GM06990 (cell line): ENCODE results near the gene ADARB2.

ENCODE experiments used
- DNase-seq: peaks from one replicate; pipeline ENCODE4 v3.0.0-alpha.2; 2011; ENCODE audit not compliant: insufficient read length; ENCODE audit errors: extremely low read depth
- H3K27me3 ChIP-seq: replicated peaks from 2 replicates; pipeline ENCODE4 v1.6.0; 2011; ENCODE audit warnings: low read length; ENCODE audit not compliant: control insufficient read depth, insufficient read depth
- H3K36me3 ChIP-seq: 2 replicates; pipeline ENCODE4 v1.5.1; 2011; ENCODE audit warnings: low read length; ENCODE audit not compliant: control insufficient read depth, insufficient read depth
- H3K4me3 ChIP-seq: replicated peaks from 2 replicates; pipeline ENCODE4 v1.5.1; 2011; ENCODE audit warnings: low read depth, mild to moderate bottlenecking, control low read depth, low read length
- CTCF ChIP-seq: IDR thresholded peaks from 2 replicates; pipeline ENCODE4 v1.5.1; 2011; ENCODE audit warnings: low read length, control low read depth, mild to moderate bottlenecking, inconsistent platforms; ENCODE audit not compliant: insufficient read depth, poor library complexity, severe bottlenecking

ADARB2 gene

GRCh38 chr10:1370298-1370697 is 367.0 kb downstream of the ADARB2 start:
- Histone ChIP-seq H3K4me3 (no peak overlapping the region), H3K36me3 (no peaks in the 10 kb centered on the region), H3K27me3 (no peaks in the 10 kb centered on the region)
- TF ChIP-seq CTCF, result no peak
- DNase-seq, result no peak

- TF ChIP-seq CTCF, result no peak
- no peak overlapping the region for H3K4me3 ChIP-seq
- no peaks in the 10 kb centered on the region for H3K36me3 ChIP-seq
- no peak for DNase-seq
- H3K27me3 ChIP-seq, result no peaks in the 10 kb centered on the region
Measured at GRCh38 chr10:1369665-1370064, 367.7 kb downstream of the ADARB2 start.

- H3K4me3 ChIP-seq, result no peak overlapping the region
- no peak for DNase-seq
Measured at GRCh38 chr10:1369197-1369596, 368.1 kb downstream of the ADARB2 start.

GRCh38 chr10:1368842-1369171 is 368.5 kb downstream of the ADARB2 start:
- no peak for DNase-seq
- Histone ChIP-seq H3K4me3 (no peak overlapping the region), H3K36me3 (no peaks in the 10 kb centered on the region), H3K27me3 (no peaks in the 10 kb centered on the region)
- peak; percentile 66 for TF ChIP-seq CTCF

More at GRCh38 chr10:1369197-1369596, 368.1 kb downstream of the ADARB2 start:
- H3K27me3 ChIP-seq, result no peaks in the 10 kb centered on the region
- H3K36me3 ChIP-seq, result no peaks in the 10 kb centered on the region
- TF ChIP-seq CTCF, result no peak

GRCh38 chr10:1367938-1368841 is 369.1 kb downstream of the ADARB2 start:
- no peak for DNase-seq
- no peaks in the 10 kb centered on the region for H3K27me3 ChIP-seq
- no peaks in the 10 kb centered on the region for H3K36me3 ChIP-seq
- H3K4me3 ChIP-seq, result no peak overlapping the region
- TF ChIP-seq CTCF, result no peak
